Measurements from ENCODE around the gene RARS2. TPM values are rescaled to one million over a fixed set of nuclear protein-coding genes. Genes with fewer than 3 reads are reported as not detected.
A peak's percentile ranks its signal among the peaks of the same experiment; 100 is the strongest.

The RARS2 gene
- total and polyA plus RNA-seq, 2 experiments from 2014 or later, result 31.8 to 38.5 TPM

GRCh38 chr6:87561017-87561416 lies 28.8 kb downstream of the RARS2 start:
- peaks cover 16% of the 10 kb centered on the region; the same call in 1 of the 2 replicates for H3K36me3 ChIP-seq (ENCODE audit: insufficient read depth)
- no peak overlapping the region for H2AFZ ChIP-seq
- H3K36me3 Mint-ChIP-seq (ENCODE audit: low read depth), result peaks cover 34% of the 10 kb centered on the region
- no peak overlapping the region for H3K4me3 Mint-ChIP-seq
- no peak for TF ChIP-seq JUNB (IDR thresholded peaks at IDR 0.05; ENCODE audit: unreplicated experiment)
- H3K4me3 ChIP-seq, result no peak overlapping the region
- no peaks in the 10 kb centered on the region for H3K9me2 ChIP-seq (ENCODE audit: insufficient read depth)
- peaks cover 6% of the 10 kb centered on the region; the same call in 2 of the 3 replicates for H3K4me1 Mint-ChIP-seq
- H3K4me2 ChIP-seq, result peak overlapping the region; percentile 60; the same call in 1 of the 2 replicates
- H3F3A ChIP-seq (replicated peaks; ENCODE audit: low read depth), result no peaks in the 10 kb centered on the region
- H3K27ac Mint-ChIP-seq, result peak overlapping the region; percentile 63
- peaks cover 2% of the 10 kb centered on the region; the same call in 1 of the 2 replicates for H4K20me1 ChIP-seq (replicated peaks; ENCODE audit: insufficient read depth)
- H3K4me1 ChIP-seq (ENCODE audit: insufficient read depth), result peaks cover 7% of the 10 kb centered on the region
- H3K79me2 ChIP-seq (replicated peaks; ENCODE audit: insufficient read depth), result peaks cover 10% of the 10 kb centered on the region
- ATAC-seq (peak; percentile 60), DNase-seq (ENCODE audit: low spot score) (peak; percentile 50)
- no peaks in the 10 kb centered on the region for H3K9me3 Mint-ChIP-seq
- no peaks in the 10 kb centered on the region for H3K27me3 ChIP-seq (ENCODE audit: insufficient read depth)
- H3K27me3 Mint-ChIP-seq (ENCODE audit: insufficient read depth, low read depth, poor library complexity), result no peaks in the 10 kb centered on the region
- peak overlapping the region; percentile 67; the same call in 1 of the 2 replicates for H3K27ac ChIP-seq (ENCODE audit: low read depth)

DNA sequence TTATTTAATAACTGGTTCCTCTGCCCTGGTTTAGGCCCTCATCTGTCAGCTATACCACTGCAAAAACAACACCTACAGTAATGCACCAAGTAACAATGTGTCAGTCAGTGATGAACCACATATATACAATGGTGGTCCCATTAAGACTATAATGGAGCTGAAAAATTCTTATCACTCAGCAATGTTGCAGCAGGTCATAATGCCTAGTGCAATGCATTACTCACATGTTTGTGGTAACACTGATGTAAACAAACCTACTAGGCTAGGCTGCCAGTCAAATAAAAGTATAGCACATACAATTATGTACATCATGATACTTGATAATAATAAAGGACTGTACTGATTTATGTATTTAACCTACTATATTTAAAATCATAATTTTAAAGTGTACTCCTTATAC lies 31.3 kb downstream of the RARS2 start:
- H3K4me2 ChIP-seq, result no peak overlapping the region
- H3K79me2 ChIP-seq (replicated peaks; ENCODE audit: insufficient read depth), result peaks cover 6% of the 10 kb centered on the region
- no peak for ATAC-seq
- H3K27ac ChIP-seq (ENCODE audit: low read depth), result no peak overlapping the region
- H3F3A ChIP-seq (replicated peaks; ENCODE audit: low read depth), result no peaks in the 10 kb centered on the region
- Mint-ChIP-seq H3K36me3 (ENCODE audit: low read depth) (peaks cover 30% of the 10 kb centered on the region), H3K27ac (no peak overlapping the region), H3K4me3 (no peak overlapping the region), H3K27me3 (ENCODE audit: insufficient read depth, low read depth, poor library complexity) (no peaks in the 10 kb centered on the region), H3K4me1 (peaks cover 6% of the 10 kb centered on the region; the same call in 2 of the 3 replicates), H3K9me3 (no peaks in the 10 kb centered on the region)
- H3K9me2 ChIP-seq (ENCODE audit: insufficient read depth), result no peaks in the 10 kb centered on the region
- H3K4me1 ChIP-seq (ENCODE audit: insufficient read depth), result peaks cover 7% of the 10 kb centered on the region
- peaks cover 12% of the 10 kb centered on the region; the same call in 1 of the 2 replicates for H3K36me3 ChIP-seq (ENCODE audit: insufficient read depth)
- peaks cover 2% of the 10 kb centered on the region; the same call in 1 of the 2 replicates for H4K20me1 ChIP-seq (replicated peaks; ENCODE audit: insufficient read depth)
- no peak overlapping the region for H3K4me3 ChIP-seq
- no peak overlapping the region for H2AFZ ChIP-seq
- H3K27me3 ChIP-seq (ENCODE audit: insufficient read depth), result no peaks in the 10 kb centered on the region
- no peak for DNase-seq (ENCODE audit: low spot score)
- TF ChIP-seq STAT1 (IDR thresholded peaks at IDR 0.05; ENCODE audit: unreplicated experiment), result no peak
- TF ChIP-seq, protein P1, sequence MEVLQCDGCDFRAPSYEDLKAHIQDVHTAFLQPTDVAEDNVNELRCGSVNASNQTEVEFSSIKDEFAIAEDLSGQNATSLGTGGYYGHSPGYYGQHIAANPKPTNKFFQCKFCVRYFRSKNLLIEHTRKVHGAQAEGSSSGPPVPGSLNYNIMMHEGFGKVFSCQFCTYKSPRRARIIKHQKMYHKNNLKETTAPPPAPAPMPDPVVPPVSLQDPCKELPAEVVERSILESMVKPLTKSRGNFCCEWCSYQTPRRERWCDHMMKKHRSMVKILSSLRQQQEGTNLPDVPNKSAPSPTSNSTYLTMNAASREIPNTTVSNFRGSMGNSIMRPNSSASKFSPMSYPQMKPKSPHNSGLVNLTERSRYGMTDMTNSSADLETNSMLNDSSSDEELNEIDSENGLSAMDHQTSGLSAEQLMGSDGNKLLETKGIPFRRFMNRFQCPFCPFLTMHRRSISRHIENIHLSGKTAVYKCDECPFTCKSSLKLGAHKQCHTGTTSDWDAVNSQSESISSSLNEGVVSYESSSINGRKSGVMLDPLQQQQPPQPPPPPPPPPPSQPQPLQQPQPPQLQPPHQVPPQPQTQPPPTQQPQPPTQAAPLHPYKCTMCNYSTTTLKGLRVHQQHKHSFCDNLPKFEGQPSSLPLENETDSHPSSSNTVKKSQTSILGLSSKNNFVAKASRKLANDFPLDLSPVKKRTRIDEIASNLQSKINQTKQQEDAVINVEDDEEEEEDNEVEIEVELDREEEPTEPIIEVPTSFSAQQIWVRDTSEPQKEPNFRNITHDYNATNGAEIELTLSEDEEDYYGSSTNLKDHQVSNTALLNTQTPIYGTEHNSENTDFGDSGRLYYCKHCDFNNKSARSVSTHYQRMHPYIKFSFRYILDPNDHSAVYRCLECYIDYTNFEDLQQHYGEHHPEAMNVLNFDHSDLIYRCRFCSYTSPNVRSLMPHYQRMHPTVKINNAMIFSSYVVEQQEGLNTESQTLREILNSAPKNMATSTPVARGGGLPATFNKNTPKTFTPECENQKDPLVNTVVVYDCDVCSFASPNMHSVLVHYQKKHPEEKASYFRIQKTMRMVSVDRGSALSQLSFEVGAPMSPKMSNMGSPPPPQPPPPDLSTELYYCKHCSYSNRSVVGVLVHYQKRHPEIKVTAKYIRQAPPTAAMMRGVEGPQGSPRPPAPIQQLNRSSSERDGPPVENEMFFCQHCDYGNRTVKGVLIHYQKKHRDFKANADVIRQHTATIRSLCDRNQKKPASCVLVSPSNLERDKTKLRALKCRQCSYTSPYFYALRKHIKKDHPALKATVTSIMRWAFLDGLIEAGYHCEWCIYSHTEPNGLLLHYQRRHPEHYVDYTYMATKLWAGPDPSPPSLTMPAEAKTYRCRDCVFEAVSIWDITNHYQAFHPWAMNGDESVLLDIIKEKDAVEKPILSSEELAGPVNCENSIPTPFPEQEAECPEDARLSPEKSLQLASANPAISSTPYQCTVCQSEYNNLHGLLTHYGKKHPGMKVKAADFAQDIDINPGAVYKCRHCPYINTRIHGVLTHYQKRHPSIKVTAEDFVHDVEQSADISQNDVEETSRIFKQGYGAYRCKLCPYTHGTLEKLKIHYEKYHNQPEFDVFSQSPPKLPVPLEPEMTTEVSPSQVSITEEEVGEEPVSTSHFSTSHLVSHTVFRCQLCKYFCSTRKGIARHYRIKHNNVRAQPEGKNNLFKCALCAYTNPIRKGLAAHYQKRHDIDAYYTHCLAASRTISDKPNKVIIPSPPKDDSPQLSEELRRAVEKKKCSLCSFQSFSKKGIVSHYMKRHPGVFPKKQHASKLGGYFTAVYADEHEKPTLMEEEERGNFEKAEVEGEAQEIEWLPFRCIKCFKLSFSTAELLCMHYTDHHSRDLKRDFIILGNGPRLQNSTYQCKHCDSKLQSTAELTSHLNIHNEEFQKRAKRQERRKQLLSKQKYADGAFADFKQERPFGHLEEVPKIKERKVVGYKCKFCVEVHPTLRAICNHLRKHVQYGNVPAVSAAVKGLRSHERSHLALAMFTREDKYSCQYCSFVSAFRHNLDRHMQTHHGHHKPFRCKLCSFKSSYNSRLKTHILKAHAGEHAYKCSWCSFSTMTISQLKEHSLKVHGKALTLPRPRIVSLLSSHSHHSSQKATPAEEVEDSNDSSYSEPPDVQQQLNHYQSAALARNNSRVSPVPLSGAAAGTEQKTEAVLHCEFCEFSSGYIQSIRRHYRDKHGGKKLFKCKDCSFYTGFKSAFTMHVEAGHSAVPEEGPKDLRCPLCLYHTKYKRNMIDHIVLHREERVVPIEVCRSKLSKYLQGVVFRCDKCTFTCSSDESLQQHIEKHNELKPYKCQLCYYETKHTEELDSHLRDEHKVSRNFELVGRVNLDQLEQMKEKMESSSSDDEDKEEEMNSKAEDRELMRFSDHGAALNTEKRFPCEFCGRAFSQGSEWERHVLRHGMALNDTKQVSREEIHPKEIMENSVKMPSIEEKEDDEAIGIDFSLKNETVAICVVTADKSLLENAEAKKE (CRISPR knock-in tag; IDR thresholded peaks at IDR 0.05), result no peak
- no peak for TF ChIP-seq ZNF114 (CRISPR knock-in tag; IDR thresholded peaks at IDR 0.05)
- no peak for TF ChIP-seq CREB1 (CRISPR knock-in tag; IDR thresholded peaks at IDR 0.05; ENCODE audit: low read depth)
- TF ChIP-seq POLR2AphosphoS5 (IDR thresholded peaks at IDR 0.05; ENCODE audit: low read depth), result no peak
- TF ChIP-seq JUNB (IDR thresholded peaks at IDR 0.05; ENCODE audit: unreplicated experiment), result no peak
- TF ChIP-seq CTCF (conservative IDR thresholded peaks at IDR 0.05; ENCODE audit: low read depth in 2 of 2), result no peak
- no peak for TF ChIP-seq EZH2phosphoT487 (IDR thresholded peaks at IDR 0.05; ENCODE audit: unreplicated experiment)
- no peak for TF ChIP-seq EZH2 (IDR thresholded peaks at IDR 0.05; ENCODE audit: low read depth, unreplicated experiment)
- TF ChIP-seq ETS1 (IDR thresholded peaks at IDR 0.05), result no peak
- no peak for TF ChIP-seq ZNF331 (CRISPR knock-in tag; IDR thresholded peaks at IDR 0.05; ENCODE audit: low read depth)
